Measurements from ENCODE around the gene SH3GL1.

Gene SH3GL1, protein sequence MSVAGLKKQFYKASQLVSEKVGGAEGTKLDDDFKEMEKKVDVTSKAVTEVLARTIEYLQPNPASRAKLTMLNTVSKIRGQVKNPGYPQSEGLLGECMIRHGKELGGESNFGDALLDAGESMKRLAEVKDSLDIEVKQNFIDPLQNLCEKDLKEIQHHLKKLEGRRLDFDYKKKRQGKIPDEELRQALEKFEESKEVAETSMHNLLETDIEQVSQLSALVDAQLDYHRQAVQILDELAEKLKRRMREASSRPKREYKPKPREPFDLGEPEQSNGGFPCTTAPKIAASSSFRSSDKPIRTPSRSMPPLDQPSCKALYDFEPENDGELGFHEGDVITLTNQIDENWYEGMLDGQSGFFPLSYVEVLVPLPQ
- long read RNA-seq, donor 1, transcript SH3GL1-201 (10 exons, 2,516 nt) = major isoform, 25 of 25 reads
- long read RNA-seq, donor 1, partial matches to known transcripts = 0 of 25 reads
- long read RNA-seq, donor 1, other reads (novel, unspliced or antisense) = 0 of 25 reads
- long read RNA-seq, donor 2, transcript SH3GL1-201 (10 exons, 2,516 nt) = major isoform, 17 of 17 reads
- long read RNA-seq, donor 2, partial matches to known transcripts = 0 of 17 reads
- long read RNA-seq, donor 2, other reads (novel, unspliced or antisense) = 0 of 17 reads
- long read RNA-seq, donor 3, transcript SH3GL1-201 (10 exons, 2,516 nt) = major isoform, 5 of 5 reads
- long read RNA-seq, donor 3, partial matches to known transcripts = 0 of 5 reads
- long read RNA-seq, donor 3, other reads (novel, unspliced or antisense) = 0 of 5 reads
- long read RNA-seq, donor 4, transcript SH3GL1-201 (10 exons, 2,516 nt) = major isoform, 18 of 23 reads
- long read RNA-seq, donor 4, partial matches to known transcripts = 5 of 23 reads
- long read RNA-seq, donor 4, other reads (novel, unspliced or antisense) = 0 of 23 reads
- long read RNA-seq, donor 5, transcript SH3GL1-201 (10 exons, 2,516 nt) = major isoform, 25 of 25 reads
- long read RNA-seq, donor 5, partial matches to known transcripts = 0 of 25 reads
- long read RNA-seq, donor 5, other reads (novel, unspliced or antisense) = 0 of 25 reads
- long read RNA-seq, donor 6, transcript SH3GL1-201 (10 exons, 2,516 nt) = major isoform, 19 of 19 reads
- long read RNA-seq, donor 6, partial matches to known transcripts = 0 of 19 reads
- long read RNA-seq, donor 6, other reads (novel, unspliced or antisense) = 0 of 19 reads
- long read RNA-seq, donor 7 = 0 reads
- long read RNA-seq, donor 8, transcript SH3GL1-201 (10 exons, 2,516 nt) = major isoform, 20 of 20 reads
- long read RNA-seq, donor 8, partial matches to known transcripts = 0 of 20 reads
- long read RNA-seq, donor 8, other reads (novel, unspliced or antisense) = 0 of 20 reads

DNA sequence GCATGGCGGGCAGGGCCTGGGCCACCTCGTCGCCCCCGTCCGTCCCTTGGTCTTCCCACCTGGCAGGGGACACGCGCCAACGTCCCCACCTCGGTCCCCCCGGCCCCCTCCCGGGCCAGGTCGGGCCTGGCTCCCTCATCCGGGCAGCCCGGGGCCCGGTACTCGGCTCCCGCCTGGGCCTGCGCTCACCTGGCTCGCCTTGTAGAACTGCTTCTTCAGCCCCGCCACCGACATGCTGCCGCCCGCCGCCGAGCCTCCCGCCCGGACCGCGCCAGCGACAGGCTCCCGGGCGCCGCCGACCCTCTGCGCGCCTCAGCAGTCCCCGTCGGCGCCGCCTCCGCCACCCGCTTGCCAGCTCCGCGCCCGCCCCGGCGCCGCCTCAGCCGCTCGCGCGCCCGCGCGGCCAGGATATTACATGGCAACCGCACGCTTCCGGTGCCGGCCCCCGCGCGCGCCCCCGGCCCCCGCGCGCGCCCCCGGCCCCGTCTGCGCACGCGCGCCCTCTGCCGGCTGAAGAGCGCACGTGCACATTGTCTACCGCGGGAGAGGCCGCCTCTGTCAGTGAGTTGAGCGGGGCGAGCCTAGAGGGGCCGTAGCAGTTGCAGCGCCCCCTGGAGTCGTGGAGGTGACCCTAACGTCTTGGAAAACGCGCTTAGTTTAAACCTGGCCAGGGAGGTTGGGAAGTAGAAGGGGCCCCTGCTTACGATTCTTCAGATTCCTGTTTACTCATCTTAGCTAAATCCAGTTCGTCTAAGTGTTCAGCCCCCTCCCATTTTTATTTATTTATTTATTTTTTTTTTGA, at the start of gene SH3GL1:
Gene SH3GL1 (minus strand): TSS at position 413 of the 802 bp plus-strand sequence. CDS start 179 bp downstream, at position 234.
- peak; percentile 80 for DNase-seq

DNA sequence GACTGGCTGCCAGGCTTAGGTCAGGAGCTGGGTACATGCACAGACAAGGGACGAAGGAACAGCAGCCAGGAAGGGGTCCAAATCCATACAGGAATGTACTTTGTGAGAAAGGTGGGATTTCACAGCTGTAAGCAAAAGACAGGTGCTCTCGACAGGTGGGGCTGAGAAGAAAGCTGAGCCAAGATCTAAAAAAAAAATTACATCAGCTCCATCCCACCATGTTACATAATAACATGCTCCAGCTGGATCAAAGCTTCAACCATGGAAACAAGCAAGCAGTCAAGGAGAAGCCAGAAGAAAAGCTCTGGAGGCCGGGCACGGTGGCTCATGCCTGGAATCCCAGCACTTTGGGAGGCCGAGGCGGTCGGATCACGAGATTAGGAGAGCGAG, 49.3 kb upstream of the SH3GL1 start:
- no peak for DNase-seq

- DNase-seq = no peak
Measured at GRCh38 chr19:4449022-4449638, 48.8 kb upstream of the SH3GL1 start.

DNA sequence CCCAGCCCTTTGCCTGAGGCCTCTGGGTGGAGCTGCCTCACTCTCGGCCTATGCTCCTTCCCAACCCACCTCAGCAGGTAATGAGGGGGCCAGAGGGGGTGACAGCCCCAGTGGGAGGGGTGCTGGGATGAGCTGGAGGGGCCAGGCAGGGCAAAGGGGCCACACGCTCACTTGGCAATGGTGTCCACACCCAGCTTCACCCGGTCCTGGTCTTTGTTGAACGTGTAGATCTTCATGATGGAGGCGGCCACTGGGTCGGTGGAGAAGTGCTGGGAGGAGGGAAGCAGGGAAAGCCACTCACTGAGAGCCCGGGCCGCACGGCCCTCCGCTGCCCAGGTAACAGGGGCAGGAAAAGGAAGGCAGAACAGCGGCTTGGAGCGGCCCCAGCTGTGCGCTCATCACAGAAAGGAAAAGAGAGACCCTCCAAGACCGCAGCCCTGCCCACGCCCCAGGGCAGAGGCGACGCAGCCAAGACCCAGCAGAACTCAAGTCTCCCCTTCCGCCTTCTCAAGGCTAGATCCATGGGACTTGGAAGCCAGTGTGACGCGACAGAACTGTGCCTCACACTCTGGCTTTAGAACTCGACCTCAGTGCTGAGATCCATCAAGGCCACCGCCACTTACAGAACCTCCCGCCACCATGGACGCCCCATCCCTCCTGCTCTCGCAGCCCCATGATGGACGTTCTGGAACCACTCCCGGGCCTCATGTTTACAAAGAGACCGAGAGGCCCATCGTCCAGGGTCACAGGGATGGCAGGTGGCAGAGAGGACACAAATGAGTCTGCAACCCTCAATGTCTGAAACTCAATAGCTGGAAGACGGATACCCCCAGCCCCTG, 48.0 kb upstream of the SH3GL1 start:
- DNase-seq = no peak

DNA sequence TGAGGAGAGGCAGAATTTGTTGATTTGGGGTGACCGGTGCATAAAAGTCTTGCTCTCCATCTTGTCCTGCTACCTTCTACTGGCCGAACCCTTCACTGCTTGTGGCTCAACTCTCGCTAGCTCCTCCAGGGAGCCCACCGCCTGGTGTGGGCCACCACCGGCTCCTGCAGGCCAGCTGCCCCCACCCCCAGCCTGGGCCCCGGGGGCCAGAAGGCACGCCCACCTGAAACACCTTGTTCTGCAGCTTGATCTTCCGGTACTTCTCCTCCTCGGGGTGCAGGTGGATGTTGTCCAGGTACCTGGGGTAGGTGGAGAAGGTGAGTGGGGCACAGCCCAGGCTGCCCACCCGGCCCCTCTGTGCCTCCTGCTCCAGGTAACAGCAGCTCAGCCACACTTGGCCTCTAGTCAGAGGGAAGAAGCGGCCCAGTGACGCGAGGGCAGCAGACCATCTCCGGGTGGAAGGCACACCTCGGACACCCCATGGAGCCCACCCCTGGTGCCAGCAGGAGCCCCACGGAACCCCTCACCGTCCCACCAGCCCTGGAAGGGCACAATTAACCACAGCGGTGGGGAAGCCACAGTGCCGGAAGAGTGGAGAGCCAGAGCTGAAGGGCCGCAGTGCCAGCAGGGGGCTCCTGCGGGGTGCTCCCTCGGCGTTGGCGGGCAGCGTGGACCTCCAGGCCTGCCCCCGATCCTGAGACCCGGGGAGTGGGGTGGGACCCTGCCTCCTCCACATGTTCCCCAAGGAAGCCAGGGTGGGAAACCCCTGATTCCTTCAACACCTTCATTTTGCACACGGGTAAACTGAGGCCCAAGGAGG, 47.2 kb upstream of the SH3GL1 start:
- DNase-seq = no peak

DNA sequence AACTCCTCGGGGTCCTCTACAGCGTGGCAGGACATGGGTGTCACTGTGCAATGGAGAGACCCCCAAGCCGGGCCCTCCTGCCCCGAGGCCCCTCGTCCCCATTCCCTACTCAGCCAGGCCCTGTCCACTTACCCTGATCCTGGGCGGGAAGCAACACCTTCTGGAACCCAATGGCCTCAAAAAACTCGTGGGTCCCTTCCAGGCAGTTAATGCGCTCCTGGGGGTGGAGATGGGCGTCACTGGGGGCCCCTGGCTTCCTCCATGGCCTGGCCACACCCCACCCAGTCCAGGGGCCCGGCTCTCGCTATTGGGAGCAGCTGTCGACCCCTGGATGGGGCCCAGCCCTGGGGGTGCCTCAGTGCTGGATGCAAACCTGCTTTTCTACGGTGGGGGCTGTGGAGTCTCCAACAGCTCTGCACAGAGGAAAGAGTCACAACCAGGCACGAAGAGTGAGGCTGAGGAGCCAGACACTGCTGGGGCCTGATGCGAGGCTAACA, 46.4 kb upstream of the SH3GL1 start:
- DNase-seq = no peak

DNA sequence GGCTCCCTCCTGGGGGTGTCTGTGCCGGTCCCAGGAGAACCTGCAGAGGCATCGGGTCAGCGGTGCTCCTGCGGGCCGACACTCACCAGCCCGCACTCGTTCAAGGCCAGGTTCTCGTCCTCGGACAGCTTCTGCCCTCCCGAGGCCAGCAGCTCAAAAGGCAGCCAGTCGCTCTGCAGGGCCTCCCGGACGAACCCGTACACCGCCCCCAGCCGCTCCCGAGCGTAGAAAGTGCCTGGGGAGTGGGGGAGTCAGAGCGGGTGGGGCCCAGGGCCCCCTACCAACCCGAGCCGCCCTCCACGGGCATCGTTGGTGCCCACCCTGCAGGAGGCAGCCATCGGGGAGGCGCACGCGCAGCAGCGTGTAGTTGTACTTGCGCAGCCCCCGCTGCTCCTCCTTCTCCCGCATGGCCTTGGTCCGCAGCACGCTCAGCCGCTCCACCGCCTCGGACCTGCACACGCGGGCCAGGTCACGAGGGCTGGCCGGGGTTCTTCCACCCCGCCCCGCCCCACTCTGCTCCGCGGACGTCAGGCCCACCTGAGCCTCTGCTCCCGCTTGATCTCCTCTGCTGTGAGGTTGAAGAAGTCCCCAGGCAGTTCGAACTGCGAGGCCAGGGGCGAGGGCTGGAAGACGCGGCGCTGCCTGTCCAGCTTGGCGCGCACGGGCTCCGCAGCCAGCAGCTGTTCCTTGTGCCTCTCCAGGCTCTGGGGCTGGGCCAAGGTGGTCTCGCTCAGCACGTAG, 45.8 kb upstream of the SH3GL1 start:
- DNase-seq = no peak

GRCh38 chr19:4444765-4445741, 44.7 kb upstream of the SH3GL1 start:
- peak; percentile 49 for DNase-seq

DNA sequence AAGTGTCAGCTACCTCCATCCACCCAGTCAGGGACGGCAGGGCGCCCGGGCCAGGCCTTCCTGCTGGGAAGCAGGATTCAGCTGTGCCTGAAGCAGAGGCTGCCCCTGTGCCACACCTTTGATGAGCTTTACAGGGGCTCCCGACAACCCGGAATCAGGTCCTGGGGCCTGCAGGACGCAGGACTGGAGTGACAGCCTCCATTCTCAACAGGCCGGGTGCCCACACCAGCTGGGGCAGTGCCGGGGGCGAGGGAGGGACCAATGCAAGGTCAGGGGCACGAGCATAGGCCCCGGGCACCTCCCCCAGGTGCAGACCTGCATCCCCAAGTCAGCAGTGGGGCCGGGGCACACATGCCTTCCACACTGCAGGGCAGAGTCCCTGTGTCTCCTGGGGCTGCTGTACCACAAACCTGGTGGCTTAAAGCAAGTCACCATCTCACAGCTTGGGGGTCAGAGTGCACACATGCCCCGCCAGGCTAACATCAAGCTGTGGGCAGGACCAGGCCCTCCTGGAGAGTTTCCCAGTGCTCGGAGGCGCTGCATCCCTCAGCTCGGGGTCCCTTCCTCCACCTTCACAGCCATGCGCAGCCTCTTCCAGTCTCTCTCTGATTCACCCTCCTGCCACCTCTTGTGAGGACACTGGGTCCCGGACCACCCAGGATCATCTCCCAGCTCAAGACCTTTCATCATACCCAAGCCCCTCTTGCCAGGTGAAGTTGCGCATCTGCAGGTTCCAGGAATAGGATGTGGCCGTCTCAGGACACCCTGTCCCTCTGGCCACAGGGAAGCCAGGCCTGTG, 43.8 kb upstream of the SH3GL1 start:
- DNase-seq = no peak

DNA sequence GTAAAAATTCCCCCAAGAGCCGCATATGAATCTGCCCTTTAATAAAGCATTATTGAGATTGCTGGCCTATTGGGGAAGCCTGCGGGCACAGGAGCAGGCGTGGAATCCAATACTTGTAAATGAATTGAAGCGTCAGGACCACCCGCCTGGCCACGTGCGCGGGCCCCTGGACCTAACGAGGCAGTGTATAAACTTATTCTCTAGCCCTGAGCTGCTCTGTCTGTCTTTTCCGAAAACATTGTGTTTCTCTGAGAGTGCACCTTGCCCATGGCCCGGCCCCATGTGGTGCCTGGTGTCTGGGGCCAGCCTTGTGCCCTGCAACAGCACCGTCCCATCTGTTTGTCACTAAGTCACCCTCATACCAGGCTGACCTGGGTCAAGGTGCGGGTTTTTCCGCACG, 42.8 kb upstream of the SH3GL1 start:
- no peak for DNase-seq

GRCh38 chr19:4442819-4443146, 42.4 kb upstream of the SH3GL1 start:
- no peak for DNase-seq

DNA sequence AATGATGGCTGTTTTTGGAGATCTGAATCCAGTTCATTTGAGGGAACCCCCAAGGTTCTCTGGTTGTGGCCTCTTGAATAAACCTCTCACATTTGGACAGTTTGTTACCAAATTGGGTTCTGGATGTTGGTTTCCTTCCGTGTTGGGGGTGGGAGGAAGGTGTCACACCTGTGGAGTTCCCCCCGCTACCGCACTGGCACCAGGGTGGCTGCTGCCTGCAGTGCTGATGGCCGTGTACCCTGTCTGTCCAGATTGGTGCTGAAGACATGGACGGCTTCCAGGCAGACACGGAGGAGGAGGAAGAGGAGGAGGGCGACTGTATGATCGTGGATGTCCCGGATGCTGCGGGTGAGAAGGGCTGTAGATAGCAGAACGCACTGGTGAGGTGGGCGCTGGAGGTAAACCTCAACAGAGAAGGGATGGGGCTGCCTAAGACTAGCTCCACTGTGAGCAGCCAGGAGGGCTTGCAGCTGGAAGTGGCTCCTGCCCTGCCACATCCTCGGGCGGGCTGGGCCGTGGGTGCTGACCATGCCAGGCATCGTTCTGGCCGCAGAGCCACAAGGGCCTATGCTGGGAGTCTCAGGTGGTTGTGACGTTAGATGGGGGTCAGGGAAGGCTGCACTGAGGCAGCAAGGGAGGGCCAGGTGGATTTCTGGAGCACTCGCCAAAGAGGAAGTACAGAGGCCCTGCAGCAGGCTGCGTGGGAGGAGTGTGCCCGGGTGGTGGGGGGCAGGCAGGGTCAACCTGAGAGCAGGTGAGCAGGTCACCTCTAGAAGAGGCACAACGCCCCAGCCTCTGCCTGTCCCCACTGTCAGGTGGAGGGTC, 41.9 kb upstream of the SH3GL1 start:
- no peak for DNase-seq

DNA sequence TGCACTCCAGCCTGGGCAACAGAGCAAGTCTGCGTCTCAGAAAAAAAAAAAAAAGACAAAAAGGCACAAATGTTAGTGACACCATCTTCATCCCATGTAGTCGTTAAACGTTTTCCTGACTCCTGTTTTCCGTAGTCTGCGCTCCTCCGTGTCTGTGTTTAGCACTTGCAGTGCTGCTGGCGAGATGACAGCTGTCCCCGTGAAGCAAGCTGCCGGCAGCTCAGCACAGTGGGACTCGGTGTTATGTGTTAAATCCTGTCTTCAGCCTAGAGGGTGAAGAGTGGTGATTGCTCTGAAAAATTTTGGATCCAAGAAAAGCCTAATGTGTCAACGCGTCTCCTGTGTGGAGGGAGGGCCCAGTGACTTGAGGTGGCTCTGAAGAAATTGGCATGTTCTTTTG, 38.9 kb upstream of the SH3GL1 start:
- DNase-seq = no peak

DNA sequence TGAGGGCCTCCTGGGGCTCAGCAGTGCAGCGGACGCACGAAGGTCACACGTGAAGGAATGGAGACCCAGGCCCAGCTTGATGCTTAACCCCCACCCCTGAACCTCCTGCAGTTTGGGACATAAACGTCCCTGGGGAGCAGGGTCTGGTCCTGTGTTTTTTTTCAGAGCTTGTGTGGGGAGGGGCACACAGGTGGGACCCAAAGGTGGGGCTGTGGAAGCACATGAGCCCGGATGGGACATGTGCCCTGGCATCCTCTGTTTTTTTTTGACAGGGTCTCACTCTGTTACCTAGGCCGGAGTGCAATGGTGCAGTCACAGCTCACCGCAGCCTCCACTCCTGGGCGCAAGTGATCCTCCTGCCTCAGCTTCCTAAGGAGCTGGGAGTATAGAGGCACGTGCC, 36.8 kb upstream of the SH3GL1 start:
- DNase-seq = no peak

DNA sequence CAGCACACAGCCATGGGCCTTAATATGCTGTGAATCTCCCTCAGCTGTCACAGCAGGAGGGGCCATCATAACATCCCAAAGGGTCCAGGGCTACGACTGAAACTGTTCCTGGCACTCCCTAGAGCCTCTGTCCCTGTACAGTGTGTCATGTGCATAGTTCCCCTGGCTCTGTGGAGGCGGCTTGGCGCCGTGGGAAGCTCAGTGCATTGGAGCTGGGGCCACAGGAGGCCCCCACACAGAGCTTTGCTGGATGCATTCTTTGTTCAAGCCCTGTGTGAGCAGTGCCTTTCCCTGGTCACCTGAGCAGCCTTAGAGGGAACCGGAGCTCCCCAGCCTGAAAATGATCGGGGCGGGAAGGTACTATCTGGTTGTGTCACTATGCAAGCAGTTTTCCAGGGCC, 35.9 kb upstream of the SH3GL1 start:
- DNase-seq = no peak
